Measurements from ENCODE around the gene CIPC. TPM values are rescaled to one million over a fixed set of nuclear protein-coding genes. Genes with fewer than 3 reads are reported as not detected.
A peak's percentile ranks its signal among the peaks of the same experiment; 100 is the strongest.

Gene CIPC
- total RNA-seq, 1 donor from 2014 or later, result 22.5 TPM

GRCh38 chr14:77102154-77102553, 4.1 kb downstream of the CIPC start:
- Histone ChIP-seq H3K4me1 (peaks cover 36% of the 10 kb centered on the region), H3K79me2 (ENCODE audit: low read depth) (peaks cover 64% of the 10 kb centered on the region), H3K9me3 (ENCODE audit: low read depth) (no peaks in the 10 kb centered on the region), H3K27me3 (no peaks in the 10 kb centered on the region), H3K27ac (no peak overlapping the region), H2AFZ (replicated peaks) (no peak overlapping the region), H3K36me3 (peaks cover 4% of the 10 kb centered on the region), H3K9ac (no peak overlapping the region), H3F3A (ENCODE audit: low read depth) (peaks cover 32% of the 10 kb centered on the region), H3K4me2 (no peak overlapping the region), H3K4me3 (no peak overlapping the region), H4K20me1 (ENCODE audit: low read depth) (peaks cover 26% of the 10 kb centered on the region)
- H3K27me3 Mint-ChIP-seq (ENCODE audit: insufficient read depth, low read depth), result no peaks in the 10 kb centered on the region
- no peak overlapping the region for H3K4me3 Mint-ChIP-seq
- H3K36me3 Mint-ChIP-seq, result peaks cover 8% of the 10 kb centered on the region
- DNase-seq (ENCODE audit: low spot score), result no peak
- no peaks in the 10 kb centered on the region for H3K9me3 Mint-ChIP-seq
- peaks cover 80% of the 10 kb centered on the region for H3K4me1 Mint-ChIP-seq
- H3K27ac Mint-ChIP-seq, result peak overlapping the region; percentile 26
- TF ChIP-seq EZH2 (IDR thresholded peaks at IDR 0.05), result no peak
- TF ChIP-seq EZH2phosphoT487 (IDR thresholded peaks at IDR 0.05), result no peak
- TF ChIP-seq CTCF (IDR thresholded peaks at IDR 0.05), result no peak

DNA sequence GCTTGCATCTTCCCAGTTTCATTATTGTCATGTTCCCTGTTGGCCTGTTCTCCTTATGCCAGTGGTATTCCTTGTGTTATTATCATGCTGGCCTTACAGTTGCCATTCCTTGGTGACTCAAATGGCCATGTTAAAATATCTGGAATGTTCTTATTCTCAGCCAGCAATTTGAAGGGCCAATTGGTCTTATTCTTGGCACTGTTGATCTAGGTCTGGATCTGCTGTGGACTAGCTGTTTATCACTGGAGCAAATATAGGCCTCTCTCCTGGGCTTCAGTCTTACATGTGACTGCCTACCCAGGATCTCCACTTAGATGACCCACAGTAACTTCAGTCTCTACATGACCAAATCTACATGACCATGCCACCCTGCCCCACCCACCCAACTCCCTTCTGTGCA, 5.4 kb downstream of the CIPC start:
- peaks cover 27% of the 10 kb centered on the region for H4K20me1 ChIP-seq (ENCODE audit: low read depth)
- peaks cover 26% of the 10 kb centered on the region for H3F3A ChIP-seq (ENCODE audit: low read depth)
- Mint-ChIP-seq H3K36me3 (peaks cover 14% of the 10 kb centered on the region), H3K9me3 (no peaks in the 10 kb centered on the region), H3K4me1 (peaks cover 76% of the 10 kb centered on the region), H3K27me3 (ENCODE audit: insufficient read depth, low read depth) (no peaks in the 10 kb centered on the region), H3K4me3 (no peak overlapping the region), H3K27ac (no peak overlapping the region)
- H3K9ac ChIP-seq, result no peak overlapping the region
- H3K79me2 ChIP-seq (ENCODE audit: low read depth), result peaks cover 64% of the 10 kb centered on the region
- peaks cover 37% of the 10 kb centered on the region for H3K4me1 ChIP-seq
- H3K27me3 ChIP-seq, result no peaks in the 10 kb centered on the region
- no peak overlapping the region for H3K4me2 ChIP-seq
- no peak for TF ChIP-seq EZH2 (IDR thresholded peaks at IDR 0.05)
- no peak for TF ChIP-seq EZH2phosphoT487 (IDR thresholded peaks at IDR 0.05)
- TF ChIP-seq CTCF (IDR thresholded peaks at IDR 0.05), result no peak
- H3K4me3 ChIP-seq, result no peak overlapping the region
- H3K9me3 ChIP-seq (ENCODE audit: low read depth), result no peaks in the 10 kb centered on the region
- H3K27ac ChIP-seq, result no peak overlapping the region
- DNase-seq (ENCODE audit: low spot score), result no peak
- H3K36me3 ChIP-seq, result peaks cover 4% of the 10 kb centered on the region
- H2AFZ ChIP-seq (replicated peaks), result no peak overlapping the region

GRCh38 chr14:77103951-77104350, 5.9 kb downstream of the CIPC start:
- Histone ChIP-seq H3K9me3 (ENCODE audit: low read depth) (no peaks in the 10 kb centered on the region), H3F3A (ENCODE audit: low read depth) (peaks cover 28% of the 10 kb centered on the region), H3K27ac (no peak overlapping the region), H3K27me3 (no peaks in the 10 kb centered on the region), H3K9ac (no peak overlapping the region), H3K79me2 (ENCODE audit: low read depth) (peaks cover 59% of the 10 kb centered on the region), H2AFZ (replicated peaks) (no peak overlapping the region), H3K4me1 (peaks cover 35% of the 10 kb centered on the region), H4K20me1 (ENCODE audit: low read depth) (peaks cover 30% of the 10 kb centered on the region), H3K4me3 (no peak overlapping the region), H3K36me3 (peaks cover 4% of the 10 kb centered on the region), H3K4me2 (no peak overlapping the region)
- Mint-ChIP-seq H3K4me1 (peaks cover 74% of the 10 kb centered on the region), H3K27ac (peak overlapping the region; percentile 33), H3K36me3 (peaks cover 18% of the 10 kb centered on the region), H3K27me3 (ENCODE audit: insufficient read depth, low read depth) (no peaks in the 10 kb centered on the region), H3K9me3 (no peaks in the 10 kb centered on the region), H3K4me3 (peak overlapping the region; percentile 2)
- no peak for DNase-seq (ENCODE audit: low spot score)
- TF ChIP-seq EZH2 (IDR thresholded peaks at IDR 0.05), result no peak
- TF ChIP-seq EZH2phosphoT487 (IDR thresholded peaks at IDR 0.05), result no peak
- no peak for TF ChIP-seq CTCF (IDR thresholded peaks at IDR 0.05)

All from neural progenitor cell (in vitro differentiated cells).